ENCODE measurements around the gene PLIN5.

Gene PLIN5

DNA sequence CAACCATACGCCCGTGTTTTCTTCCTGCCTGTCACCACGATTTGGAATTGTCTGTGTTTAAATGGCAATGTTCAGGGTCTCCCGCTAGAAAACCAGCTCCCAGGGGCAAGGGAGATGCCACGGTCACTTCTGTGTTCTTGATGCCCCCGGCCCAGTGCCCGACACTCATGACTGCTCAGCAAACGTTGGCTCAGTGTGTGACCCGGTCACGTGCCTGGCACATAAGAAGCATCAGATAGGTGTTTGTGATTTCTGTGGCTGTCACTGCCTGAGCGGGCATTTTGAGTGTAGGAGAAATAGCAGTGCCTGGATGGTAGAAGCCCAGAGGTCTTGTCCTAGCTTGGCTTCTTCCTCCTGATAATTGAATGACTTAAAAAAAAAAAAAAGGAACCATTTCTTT lies 47.5 kb downstream of the PLIN5 start:
- no peak for DNase-seq (ENCODE audit: low read depth)

DNA sequence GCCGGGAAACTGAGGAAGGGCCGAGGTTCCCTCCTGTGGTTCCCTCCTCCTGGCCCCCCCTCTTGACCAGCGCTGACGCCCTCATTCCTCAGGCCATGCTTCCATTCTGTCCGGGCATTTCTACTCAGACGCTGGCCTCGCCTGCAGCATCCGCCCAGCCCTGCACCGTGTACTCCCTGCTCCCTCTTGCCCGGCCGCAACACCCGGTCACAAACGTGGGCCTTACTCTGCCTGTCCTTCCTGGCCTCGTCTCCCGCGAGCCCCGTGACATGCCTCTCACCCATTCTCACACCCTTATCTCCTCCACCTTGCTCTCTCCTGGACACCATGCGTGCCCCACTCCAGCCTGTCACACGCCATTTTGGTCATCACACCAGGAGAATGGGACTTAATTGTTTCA lies 51.6 kb downstream of the PLIN5 start:
- no peak for DNase-seq (ENCODE audit: low read depth)

DNA sequence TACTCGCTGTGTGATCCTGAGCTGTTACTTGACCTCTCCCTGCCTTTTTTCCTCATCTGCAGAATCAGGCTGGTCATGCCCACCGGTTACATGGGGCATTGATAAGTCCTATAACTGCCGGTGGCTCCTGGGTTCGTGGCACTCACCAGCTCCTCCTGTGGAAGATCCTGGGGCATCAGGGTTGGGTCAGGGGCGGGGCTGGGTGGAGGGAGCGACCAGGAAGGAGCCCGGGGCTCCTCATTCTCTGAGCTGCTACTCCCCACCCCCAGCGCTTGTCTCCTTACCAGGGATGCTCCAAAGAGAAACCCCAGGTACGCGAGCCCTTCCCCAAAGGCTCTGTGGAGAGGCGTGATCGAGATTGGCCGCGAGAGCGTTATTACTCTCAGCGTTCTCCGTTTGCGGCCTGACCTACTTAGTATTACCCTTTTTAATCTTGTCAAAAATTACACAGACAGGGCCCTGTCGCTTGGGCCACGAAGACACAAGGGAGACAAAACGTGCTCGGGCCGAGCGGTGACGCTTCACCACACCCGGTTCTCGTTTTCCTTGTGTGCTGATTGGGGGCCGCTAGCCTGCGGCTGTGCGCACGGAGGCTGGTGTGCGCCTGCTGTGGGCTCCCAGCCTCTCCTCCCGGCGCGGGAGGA lies 52.2 kb downstream of the PLIN5 start:
- no peak for DNase-seq (ENCODE audit: low read depth)

DNA sequence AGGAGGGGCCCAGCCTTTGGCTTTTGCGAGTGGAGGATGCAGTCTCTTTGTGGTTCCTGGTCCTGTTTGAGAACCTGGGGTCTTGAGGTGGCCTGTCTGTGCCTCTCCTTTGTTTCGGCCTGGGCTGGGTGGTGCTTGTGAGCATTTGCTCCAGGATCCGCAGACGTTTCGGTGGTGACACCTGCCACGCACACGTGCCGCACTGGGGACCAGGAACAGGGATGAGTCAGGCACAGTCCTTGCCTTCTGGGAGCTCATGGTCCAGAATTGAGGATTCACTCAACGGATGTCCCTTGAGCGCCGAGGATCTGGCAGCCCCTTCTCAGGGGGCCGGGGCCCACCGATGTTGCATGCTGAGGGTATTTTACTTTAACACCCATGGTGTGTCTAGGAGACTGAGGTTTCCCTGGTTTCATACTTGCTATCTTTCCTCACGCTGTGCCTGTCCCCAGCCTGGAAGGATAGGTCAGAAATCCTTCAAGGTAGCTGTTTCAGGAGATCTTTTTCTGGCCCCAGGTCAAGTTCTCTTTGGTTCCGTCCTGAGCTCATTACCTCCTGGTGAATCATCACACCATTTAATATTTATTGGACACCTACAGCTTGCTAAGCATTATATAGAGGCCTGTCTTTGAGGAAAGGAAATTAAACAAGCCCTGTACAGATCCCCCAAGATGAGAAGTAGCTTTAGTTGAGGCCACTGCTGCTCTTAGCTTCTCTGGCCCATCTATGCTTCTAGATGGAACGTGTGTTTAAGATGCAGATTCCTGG lies 57.8 kb downstream of the PLIN5 start:
- DNase-seq (ENCODE audit: low read depth) = no peak

GRCh38 chr19:4474514-4475022 lies 60.5 kb downstream of the PLIN5 start:
- DNase-seq (ENCODE audit: low read depth) = no peak

GRCh38 chr19:4473763-4474513 lies 61.1 kb downstream of the PLIN5 start:
- no peak for DNase-seq (ENCODE audit: low read depth)

GRCh38 chr19:4473011-4473762 lies 61.8 kb downstream of the PLIN5 start:
- no peak for DNase-seq (ENCODE audit: low read depth)

All from T follicular helper cell (primary cell).